ENCODE measurements around the gene LIF. TPM values are rescaled to one million over a fixed set of nuclear protein-coding genes. Genes with fewer than 3 reads are reported as not detected.

LIF gene
- total and polyA plus RNA-seq, 2 donors (not counting 3 experiments of a cell fraction or from before 2014, with no cell fraction given) = 0.12 to 0.27 TPM

DNA sequence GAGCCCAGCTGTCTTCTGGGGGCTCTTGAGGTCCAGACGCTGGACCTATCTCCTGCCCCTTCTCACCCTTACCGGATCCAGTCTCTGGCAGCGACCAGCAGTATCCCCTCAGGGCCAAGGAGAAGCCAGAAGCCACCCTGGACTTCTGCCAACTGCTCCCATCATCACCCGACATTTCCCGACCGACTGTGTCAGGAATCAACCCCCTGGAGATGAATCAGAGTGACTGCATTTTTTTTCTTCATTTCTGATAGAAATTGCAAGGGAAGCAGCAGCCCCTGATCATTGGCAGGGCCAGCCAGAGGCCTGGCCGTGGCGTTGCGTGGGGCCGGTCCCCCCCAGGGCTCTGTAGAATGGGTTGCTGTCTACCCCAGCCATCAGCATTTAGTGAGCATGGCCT lies 5.2 kb upstream of the LIF start:
- H3K36me3 ChIP-seq (ENCODE audit: control insufficient read depth in 2 of 2, extremely low read depth in 1 of 2, insufficient read depth in 2 of 2, low read length in 2 of 2) = no peaks in the 10 kb centered on the region
- H3K9me1 ChIP-seq (replicated peaks; ENCODE audit: control insufficient read depth, extremely low read depth, insufficient read depth, low read length) = no peaks in the 10 kb centered on the region
- H3K27me3 ChIP-seq (ENCODE audit: control insufficient read depth in 2 of 2, insufficient read depth in 2 of 2, low read length in 2 of 2) = peaks cover 9 to 14% of the 10 kb centered on the region in 2 experiments
- no peak overlapping the region for H3K27ac ChIP-seq (ENCODE audit: insufficient read depth, low read depth, low read length)
- intact Hi-C loops (cut with micrococcal nuclease) (no loop called here), dilution Hi-C loops (cut with MboI; ENCODE audit: extremely low pct_ligation_motif_present, low sequenced_read_pairs) (no loop called here)
- no peaks in the 10 kb centered on the region for H3K9me3 ChIP-seq (replicated peaks; ENCODE audit: control insufficient read depth, insufficient read depth, low read length)
- peaks cover 7% of the 10 kb centered on the region for H3K4me1 ChIP-seq (ENCODE audit: control insufficient read depth, extremely low read depth, insufficient read depth, low read length)
- no peak overlapping the region for H3K4me3 ChIP-seq (replicated peaks in 1 of 3; ENCODE audit: insufficient read depth in 1 of 3, low read depth in 1 of 3, low read length in 3 of 3)
- no peak overlapping the region for H3K9ac ChIP-seq (replicated peaks; ENCODE audit: extremely low read depth, insufficient read depth, low read length)
- ChIA-PET CTCF (interaction anchor here (0.8 to 2.7 kb wide), 6 partner anchors 14 to 616 kb away, joined by 3 to 16 read pairs (median 4); no protein-coding TSS in a partner anchor), POLR2A (no interaction called here)
- FAIRE-seq (no peak), DNase-seq (ENCODE audit: low read depth, low spot score) (no peak)
- no TSS peak for BruUV-seq (replicated peaks)
- no peaks in the 10 kb centered on the region for H3K79me2 ChIP-seq (ENCODE audit: control insufficient read depth, insufficient read depth, low read length)
- H3K4me2 ChIP-seq (ENCODE audit: insufficient read depth, low read length) = no peak overlapping the region
- H4K20me1 ChIP-seq (replicated peaks; ENCODE audit: control insufficient read depth, extremely low read depth, insufficient read depth, low read length) = no peaks in the 10 kb centered on the region
- TF ChIP-seq, protein P1, sequence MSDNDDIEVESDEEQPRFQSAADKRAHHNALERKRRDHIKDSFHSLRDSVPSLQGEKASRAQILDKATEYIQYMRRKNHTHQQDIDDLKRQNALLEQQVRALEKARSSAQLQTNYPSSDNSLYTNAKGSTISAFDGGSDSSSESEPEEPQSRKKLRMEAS (IDR thresholded peaks at IDR 0.05; ENCODE audit: insufficient read depth, insufficient read length) = no peak
- no peak for TF ChIP-seq POLR2A (IDR thresholded peaks at IDR 0.05; ENCODE audit: low read depth, low read length)
- TF ChIP-seq FOS (IDR thresholded peaks at IDR 0.05; ENCODE audit: borderline replicate concordance, insufficient read depth, low read length) = no peak
- TF ChIP-seq MYC (IDR thresholded peaks at IDR 0.05; ENCODE audit: low read depth, low read length) = no peak
- TF ChIP-seq EZH2 (IDR thresholded peaks at IDR 0.05; ENCODE audit: borderline replicate concordance, low read depth, low read length, severe bottlenecking) = no peak
- no peak for TF ChIP-seq GATA2 (IDR thresholded peaks at IDR 0.05; ENCODE audit: insufficient read depth, insufficient read length, low read depth, low read length)
- TF ChIP-seq JUN (IDR thresholded peaks at IDR 0.05; ENCODE audit: borderline replicate concordance, insufficient read depth, insufficient read length, low read depth) = no peak
- no peak for TF ChIP-seq POLR2AphosphoS5 (IDR thresholded peaks at IDR 0.05; ENCODE audit: insufficient read depth, low read depth, low read length)
- TF ChIP-seq, protein P2, sequence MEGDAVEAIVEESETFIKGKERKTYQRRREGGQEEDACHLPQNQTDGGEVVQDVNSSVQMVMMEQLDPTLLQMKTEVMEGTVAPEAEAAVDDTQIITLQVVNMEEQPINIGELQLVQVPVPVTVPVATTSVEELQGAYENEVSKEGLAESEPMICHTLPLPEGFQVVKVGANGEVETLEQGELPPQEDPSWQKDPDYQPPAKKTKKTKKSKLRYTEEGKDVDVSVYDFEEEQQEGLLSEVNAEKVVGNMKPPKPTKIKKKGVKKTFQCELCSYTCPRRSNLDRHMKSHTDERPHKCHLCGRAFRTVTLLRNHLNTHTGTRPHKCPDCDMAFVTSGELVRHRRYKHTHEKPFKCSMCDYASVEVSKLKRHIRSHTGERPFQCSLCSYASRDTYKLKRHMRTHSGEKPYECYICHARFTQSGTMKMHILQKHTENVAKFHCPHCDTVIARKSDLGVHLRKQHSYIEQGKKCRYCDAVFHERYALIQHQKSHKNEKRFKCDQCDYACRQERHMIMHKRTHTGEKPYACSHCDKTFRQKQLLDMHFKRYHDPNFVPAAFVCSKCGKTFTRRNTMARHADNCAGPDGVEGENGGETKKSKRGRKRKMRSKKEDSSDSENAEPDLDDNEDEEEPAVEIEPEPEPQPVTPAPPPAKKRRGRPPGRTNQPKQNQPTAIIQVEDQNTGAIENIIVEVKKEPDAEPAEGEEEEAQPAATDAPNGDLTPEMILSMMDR (IDR thresholded peaks at IDR 0.05; ENCODE audit: extremely low read depth in 1 of 2, insufficient read depth in 1 of 2, low read depth in 1 of 2, low read length in 2 of 2) = no peak
- H2AFZ ChIP-seq (ENCODE audit: low read depth, low read length) = no peak overlapping the region
